ENCODE data around the gene CLTCL1.

Gene CLTCL1

GRCh38 chr22:19193879-19194278 lies 97.6 kb downstream of the CLTCL1 start:
- TF ChIP-seq CTCF (IDR thresholded peaks at IDR 0.05; ENCODE audit: low read depth, low read length, missing control alignments): no peak
- no peak overlapping the region for H3K27ac ChIP-seq
- no peaks in the 10 kb centered on the region for H3K27me3 ChIP-seq (replicated peaks)
- peaks cover 8% of the 10 kb centered on the region for H3K36me3 ChIP-seq (replicated peaks)
- in situ Hi-C loops (cut with HindIII; ENCODE audit: low pct_ligation_motif_present, low sequenced_read_pairs): no loop called here
- no peak for DNase-seq
- H3K4me3 ChIP-seq (ENCODE audit: low read depth, low read length): no peak overlapping the region

- H3K4me3 ChIP-seq (ENCODE audit: low read depth, low read length): no peak overlapping the region
- no peaks in the 10 kb centered on the region for H3K36me3 ChIP-seq (replicated peaks)
- no peak for DNase-seq
- H3K27me3 ChIP-seq (replicated peaks): no peaks in the 10 kb centered on the region
- H3K27ac ChIP-seq: no peak overlapping the region
- TF ChIP-seq CTCF (IDR thresholded peaks at IDR 0.05; ENCODE audit: low read depth, low read length, missing control alignments): no peak
- in situ Hi-C loops (cut with HindIII; ENCODE audit: low pct_ligation_motif_present, low sequenced_read_pairs): no loop called here
These were observed 103.6 kb downstream of the CLTCL1 start for GRCh38 chr22:19187716-19188563.

GRCh38 chr22:19184276-19184997 lies 107.1 kb downstream of the CLTCL1 start:
- no peak for DNase-seq
- no peak overlapping the region for H3K27ac ChIP-seq
- in situ Hi-C loops (cut with HindIII; ENCODE audit: low pct_ligation_motif_present, low sequenced_read_pairs): no loop called here
- H3K36me3 ChIP-seq (replicated peaks): no peaks in the 10 kb centered on the region
- H3K4me3 ChIP-seq (ENCODE audit: low read depth, low read length): no peak overlapping the region
- TF ChIP-seq CTCF (IDR thresholded peaks at IDR 0.05; ENCODE audit: low read depth, low read length, missing control alignments): no peak
- no peaks in the 10 kb centered on the region for H3K27me3 ChIP-seq (replicated peaks)

GRCh38 chr22:19183216-19183615 lies 108.3 kb downstream of the CLTCL1 start:
- H3K27me3 ChIP-seq (replicated peaks): no peaks in the 10 kb centered on the region
- no peak for DNase-seq
- no peak overlapping the region for H3K4me3 ChIP-seq (ENCODE audit: low read depth, low read length)
- TF ChIP-seq CTCF (IDR thresholded peaks at IDR 0.05; ENCODE audit: low read depth, low read length, missing control alignments): no peak
- no peak overlapping the region for H3K27ac ChIP-seq
- H3K36me3 ChIP-seq (replicated peaks): no peaks in the 10 kb centered on the region
- in situ Hi-C loops (cut with HindIII; ENCODE audit: low pct_ligation_motif_present, low sequenced_read_pairs): no loop called here

- Histone ChIP-seq H3K36me3 (replicated peaks) (no peaks in the 10 kb centered on the region), H3K27me3 (replicated peaks) (no peaks in the 10 kb centered on the region), H3K27ac (no peak overlapping the region), H3K4me3 (ENCODE audit: low read depth, low read length) (no peak overlapping the region)
- TF ChIP-seq CTCF (IDR thresholded peaks at IDR 0.05; ENCODE audit: low read depth, low read length, missing control alignments): no peak
- in situ Hi-C loops (cut with HindIII; ENCODE audit: low pct_ligation_motif_present, low sequenced_read_pairs): no loop called here
- DNase-seq: no peak
These were observed 108.9 kb downstream of the CLTCL1 start for GRCh38 chr22:19182472-19183157.
